GM12874 (cell line): ENCODE results near the gene CLDN22.

Experiments used
- CTCF ChIP-seq: IDR thresholded peaks from 2 replicates; pipeline ENCODE4 v1.5.1; 2011; ENCODE audit warnings: low read depth, mild to moderate bottlenecking, control low read depth, low read length, moderate library complexity; ENCODE audit not compliant: insufficient read depth

Gene CLDN22

DNA sequence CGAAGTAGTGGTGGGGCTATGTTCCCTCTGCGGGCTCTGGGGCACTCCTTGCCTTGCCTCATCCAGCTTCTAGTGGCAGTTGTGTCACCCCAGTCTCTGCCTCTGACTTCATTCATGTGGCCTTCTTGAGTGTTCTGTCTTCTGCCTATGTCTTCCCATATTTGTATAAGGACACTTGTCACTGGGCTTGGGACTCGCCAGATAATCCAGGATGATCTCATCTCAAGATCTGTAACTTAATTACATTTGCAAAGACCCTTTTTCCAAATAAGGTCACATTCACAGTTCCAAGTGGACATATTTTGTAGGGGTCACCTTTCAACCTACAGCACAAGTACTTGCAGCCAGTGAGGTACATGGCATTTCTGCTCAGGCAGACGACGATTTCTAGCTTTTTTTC lies 32.5 kb upstream of the CLDN22 start:
- no peak for TF ChIP-seq CTCF

- TF ChIP-seq CTCF, result no peak
Measured at GRCh38 chr4:183350317-183351071, 30.4 kb upstream of the CLDN22 start.

DNA sequence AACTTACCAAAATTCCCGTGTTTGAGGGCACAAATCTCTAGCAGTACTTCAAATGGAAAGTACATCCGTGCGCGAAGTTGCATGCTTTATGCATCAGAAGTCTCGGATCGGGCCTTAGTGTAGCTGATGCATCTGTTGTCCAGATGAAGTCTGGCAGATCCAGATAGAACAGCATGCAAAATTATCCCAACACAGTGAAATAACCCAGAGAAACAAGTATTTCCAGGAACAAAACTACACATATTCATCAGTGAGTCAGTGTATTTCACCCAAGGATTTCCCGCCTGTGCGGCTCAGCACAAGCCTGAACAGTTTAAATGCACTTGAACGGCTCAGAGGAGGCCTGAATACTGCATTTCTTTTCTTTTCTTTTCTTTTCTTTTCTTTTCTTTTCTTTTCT lies 29.6 kb upstream of the CLDN22 start:
- TF ChIP-seq CTCF, result no peak

DNA sequence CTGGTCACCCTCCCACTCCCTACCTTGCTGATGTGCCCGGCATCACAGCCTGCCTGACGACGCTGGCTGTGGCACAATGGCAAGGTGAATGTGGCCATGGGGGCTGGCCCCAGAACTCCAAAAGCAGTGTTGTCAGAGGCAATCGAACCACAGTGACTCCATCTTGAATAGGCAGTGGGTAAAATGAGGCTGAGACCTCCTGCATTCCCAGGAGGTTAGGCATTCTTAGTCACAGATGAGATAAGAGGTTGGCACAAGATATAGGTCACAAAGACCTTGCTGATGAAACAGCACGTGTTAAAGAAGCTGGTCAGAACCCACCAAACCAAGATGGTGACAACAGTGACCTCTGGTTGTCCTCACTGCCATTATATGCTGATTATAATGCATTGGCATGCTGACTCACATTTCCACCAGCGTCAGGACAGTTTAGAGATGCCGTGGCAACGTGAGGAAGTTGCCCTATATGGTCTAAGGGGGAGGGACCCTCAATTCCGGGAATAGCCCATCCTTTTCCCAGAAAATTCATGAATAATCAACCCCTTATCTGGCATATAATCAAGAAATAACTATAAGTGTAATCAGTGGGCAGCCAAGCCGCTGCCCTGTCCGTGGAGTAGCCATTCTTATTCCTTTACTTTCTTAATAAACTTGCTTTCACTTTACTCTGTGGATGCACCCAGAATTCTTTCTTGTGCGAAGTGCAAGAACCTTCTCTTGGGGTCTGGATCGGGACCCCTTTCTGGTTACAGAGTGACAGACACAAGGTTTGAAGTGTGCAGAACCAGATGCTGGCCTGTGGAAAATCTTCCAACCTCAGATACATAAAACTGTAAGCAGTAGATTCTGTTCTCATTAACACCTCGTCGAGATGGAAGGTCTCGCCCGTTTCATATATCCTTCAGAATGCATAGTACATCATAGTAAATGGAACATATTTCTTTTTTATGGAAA lies 28.9 kb upstream of the CLDN22 start:
- TF ChIP-seq CTCF, result no peak

GRCh38 chr4:183348136-183348535 lies 28.1 kb upstream of the CLDN22 start:
- TF ChIP-seq CTCF, result no peak

GRCh38 chr4:183347566-183347965 lies 27.5 kb upstream of the CLDN22 start:
- no peak for TF ChIP-seq CTCF

GRCh38 chr4:183347146-183347545 lies 27.1 kb upstream of the CLDN22 start:
- TF ChIP-seq CTCF, result no peak
